Raji (cell line): ENCODE results near the gene DNMT3B.

Source experiments
- POLR2A ChIP-seq: IDR thresholded peaks from 2 replicates; pipeline ENCODE4 v1.6.1; 2011; ENCODE audit warnings: low read depth, low read length, control low read depth; ENCODE audit not compliant: insufficient read depth

DNMT3B gene

DNA sequence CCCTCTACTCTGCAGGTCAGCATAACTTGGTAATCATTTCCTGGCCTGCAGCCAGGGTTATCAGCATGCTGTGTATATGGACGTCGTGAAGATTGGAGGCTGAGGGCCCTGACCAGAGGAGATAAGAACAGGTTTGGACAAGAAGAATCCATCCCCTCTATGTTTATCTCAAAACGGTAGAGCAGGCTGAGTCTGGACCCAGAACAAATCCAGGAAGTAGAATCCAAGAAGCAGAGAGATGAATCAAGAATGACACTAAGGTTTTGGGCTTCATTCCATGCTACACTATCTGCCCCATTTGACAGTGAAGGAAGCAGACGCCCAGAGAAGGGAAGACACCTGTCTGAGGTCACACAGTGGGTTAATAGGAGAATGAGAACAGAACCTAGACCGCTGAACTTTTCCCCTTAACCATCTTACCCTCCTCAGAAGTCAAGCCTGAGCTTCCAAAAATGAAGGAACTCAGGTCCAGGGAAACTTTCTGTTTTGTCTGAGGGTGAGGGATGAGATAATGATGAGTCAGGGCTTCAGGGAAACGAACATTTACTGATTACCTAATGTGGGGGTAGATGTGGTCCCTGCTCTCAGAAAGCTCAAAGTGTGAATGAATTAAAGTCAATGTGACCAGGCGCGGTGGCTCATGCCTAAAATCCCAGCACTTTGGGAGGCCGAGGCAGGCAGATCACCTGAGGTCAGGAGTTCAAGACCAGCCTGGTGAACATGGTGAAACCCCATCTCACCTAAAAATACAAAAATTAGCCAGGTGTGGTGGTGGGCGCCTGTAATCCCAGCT is 9.5 kb upstream of the DNMT3B start:
- no peak for TF ChIP-seq POLR2A

DNA sequence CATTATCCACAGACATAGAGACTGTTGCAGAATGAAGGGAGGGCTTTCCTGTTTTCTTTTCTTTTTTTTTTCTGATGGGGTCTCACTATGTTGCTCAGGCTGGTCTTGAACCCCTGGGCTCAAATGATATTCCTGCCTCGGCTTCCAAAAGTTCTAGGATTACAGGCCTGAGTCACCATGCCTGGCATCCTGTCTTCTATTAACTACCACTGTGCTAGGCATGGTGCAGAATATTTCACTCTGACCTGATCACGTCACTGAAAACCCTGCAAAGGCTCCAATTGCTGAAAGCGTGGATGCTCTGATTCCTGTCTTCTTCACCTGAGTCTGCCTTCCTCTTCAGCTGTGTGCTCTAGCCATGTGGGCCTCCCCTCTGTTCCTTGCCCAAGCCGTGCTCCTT is 8.5 kb upstream of the DNMT3B start:
- TF ChIP-seq POLR2A, result no peak

DNA sequence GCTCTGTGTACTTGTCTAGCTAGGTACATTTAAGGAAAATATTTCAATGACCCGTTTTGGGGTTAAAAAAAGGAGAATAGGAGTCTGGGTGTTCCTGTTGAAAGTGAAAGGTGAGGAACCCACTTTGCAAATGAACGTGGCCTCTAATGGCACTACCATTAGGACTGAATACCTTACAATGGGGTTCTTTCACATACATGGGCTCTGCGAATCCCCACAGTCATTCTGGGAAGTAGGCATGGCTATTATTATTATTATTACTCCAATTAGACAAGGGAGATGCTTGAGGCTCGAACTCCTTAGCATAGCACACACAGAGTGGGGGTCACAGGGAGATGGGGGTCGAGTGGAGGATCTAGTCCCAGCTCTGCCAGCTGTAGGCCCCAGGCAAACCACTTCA is 6.0 kb upstream of the DNMT3B start:
- TF ChIP-seq POLR2A, result no peak

DNA sequence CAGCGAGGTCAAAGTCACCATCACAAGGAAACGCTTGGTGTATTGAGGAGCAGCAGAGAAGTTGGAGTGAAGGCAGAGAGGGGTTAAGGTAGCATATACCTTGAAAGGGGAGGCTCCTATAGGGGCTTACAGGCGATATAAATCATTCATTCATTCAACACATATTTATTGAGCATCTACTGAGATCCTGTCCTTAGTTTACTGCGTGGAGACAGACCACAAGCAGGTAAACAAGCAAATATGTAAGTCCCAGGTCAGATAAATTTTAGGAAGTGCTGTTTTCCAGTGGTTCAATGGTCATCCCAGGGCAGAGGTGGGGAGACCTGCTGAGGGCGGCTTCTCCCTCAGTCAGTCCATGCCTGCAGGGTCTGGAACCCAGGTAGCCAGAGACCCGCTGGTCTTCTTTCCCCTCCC is 761 bp upstream of the DNMT3B start:
- TF ChIP-seq POLR2A, result no peak

DNA sequence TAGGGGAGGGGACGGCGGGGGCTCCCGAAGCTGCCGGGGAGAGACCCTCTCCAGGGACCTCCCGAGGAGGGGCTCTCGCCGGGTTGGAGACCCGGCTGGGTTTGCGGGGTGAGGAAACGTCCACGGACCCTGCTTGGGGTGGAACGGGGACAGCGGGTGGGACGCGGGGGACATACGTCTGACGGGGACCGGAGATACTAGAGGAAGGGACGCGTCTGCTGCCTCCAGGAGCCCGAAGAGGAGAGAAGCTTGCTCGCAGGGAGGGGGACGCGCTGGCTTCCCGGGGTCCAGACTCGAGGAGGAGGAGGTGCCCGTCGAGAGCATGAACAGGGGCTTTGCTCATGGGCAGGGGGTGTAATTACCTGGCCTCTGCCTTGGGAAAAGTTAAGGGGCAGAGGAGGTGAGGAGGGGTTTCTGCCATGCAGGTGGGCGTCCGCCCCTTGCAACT is 593 bp downstream of the DNMT3B start:
- TF ChIP-seq POLR2A, result no peak

DNA sequence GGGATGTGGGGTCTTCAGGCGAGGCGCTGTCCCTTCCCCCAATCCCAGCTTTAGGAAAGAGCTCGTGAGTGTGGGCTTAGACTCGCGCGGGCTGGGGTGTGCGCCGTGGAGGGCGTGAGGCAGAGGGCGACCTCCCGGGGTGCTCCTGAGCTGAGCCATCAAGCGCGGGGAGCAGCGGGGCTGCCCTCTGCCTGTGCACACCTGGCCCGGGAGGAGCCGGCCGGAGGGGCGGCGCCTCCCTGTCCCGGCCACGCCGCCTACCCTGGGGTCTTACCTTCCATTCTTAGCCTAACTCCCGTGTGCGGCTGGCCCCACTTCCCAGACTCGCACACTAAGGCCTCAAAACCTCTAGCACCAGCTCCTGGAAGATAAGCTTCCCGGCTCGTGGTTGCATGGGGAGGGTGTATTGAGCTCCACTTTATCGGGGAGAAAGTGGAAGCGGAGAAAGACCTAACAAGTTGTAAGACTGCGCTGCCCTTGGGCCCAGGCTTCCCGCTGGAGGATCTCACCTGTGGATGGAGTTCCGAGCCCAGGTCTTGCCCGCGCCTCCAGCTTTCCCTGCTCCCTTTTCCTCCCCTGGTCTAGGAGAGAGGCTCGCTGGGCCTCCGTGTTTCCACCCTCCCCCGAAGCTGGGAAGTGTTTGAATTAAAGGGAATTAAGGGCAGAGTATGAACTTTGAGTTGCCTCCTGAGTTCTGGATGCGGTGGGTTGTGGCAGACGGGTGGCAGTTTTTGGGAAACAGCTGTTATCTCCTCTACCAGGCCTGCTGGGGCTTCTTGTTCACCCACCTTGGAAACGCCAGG is 1.2 kb downstream of the DNMT3B start:
- TF ChIP-seq POLR2A, result no peak

DNA sequence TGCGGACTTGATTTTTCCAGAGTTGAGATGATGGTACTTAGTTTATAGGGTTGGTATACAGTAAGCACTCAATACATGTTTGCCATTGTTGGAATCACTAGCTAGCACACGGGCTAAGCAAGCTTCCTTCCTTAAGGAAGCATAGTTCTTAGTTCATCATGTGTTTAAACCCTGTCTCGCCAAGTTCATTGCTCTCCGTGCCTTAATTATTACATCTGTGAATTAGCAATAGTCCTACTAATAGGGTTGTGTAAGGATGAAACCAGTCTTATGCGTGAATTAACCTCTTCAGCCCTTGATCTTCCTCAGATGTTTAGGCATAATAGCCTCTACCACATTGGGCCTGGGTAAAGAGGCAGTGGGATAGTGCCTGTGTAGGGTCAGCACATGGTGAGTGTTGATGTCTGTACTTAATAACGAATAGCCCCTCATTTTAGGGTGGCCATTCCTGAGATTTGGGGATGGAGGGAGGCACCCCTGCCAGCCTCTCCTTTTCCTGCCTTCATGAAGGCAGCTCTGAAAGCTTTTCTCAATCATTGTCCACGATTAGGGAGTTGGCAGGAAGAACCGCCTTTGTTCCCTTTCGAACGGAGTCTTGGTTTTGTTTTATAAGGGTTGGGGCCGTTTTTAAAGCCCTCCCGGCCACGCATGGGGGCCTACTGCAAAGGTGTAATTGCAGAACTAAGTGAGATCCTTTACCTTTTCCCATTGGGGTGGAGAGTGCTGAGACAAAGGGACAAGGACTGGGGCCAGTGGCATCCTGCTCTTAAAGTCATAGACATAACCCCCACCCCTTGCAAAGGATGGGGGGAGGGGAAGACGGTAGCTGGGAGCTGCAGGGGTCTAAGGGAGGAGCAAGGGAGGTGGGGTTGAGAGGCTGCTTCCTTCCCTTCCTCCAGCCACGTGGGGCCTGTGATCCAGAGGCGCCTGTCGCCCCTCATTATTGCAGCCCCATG is 2.1 kb downstream of the DNMT3B start:
- no peak for TF ChIP-seq POLR2A

DNA sequence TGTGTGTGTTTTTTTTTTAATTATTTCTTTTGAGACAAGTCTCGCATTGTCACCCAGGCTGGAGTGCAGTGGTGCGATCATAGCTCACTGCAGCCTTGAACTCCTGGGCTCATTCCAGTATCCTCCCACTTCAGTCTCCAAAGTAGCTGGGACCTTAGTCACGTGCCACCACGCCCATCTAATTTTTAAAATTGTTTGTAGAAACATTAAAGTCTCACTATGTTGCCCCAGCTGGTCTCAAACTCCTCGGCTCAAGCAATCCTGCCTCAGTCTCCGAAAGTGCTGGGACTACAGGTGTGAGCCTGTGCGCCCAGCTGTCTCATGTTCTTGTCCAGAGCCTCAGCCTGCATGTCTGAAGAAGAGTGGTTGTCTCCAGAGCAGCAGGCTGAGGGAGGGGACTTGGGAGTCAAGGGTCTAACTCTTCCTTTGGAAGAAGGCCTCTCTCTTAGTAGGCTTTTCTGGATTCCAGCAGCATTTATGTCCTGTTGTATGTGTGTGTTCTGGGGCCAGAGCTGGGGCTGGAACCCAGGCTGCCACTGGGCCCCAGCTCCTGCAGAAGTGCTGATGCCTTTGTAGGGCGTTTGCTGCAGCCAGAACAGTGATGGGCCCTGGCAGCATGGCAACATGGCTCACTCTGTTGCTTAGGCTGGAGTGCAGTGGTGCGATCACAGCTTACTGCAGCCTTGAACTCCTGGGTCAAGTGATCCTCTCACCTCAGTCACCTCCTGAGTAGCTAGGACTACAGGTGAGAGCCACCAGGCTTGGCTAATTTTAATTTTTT is 5.4 kb downstream of the DNMT3B start:
- TF ChIP-seq POLR2A, result no peak

DNA sequence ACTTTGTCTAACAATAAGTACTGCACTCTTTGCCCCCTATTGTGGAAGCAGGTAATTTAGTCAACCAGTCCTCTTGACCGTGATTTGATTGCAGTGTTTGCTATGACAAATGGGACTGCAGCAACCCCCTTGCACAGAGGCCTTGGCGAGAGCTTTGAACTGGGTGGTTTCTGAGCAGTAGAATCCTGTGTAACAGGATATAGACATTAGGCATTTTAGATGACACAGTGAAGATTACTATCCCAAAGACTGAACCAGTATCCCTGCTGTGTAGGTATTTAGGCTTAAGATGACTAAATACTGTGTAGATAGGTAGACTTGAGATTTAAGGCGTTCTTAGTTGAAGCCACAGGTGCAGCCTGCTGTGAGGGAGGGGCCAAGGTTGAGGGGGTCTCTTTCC is 9.9 kb downstream of the DNMT3B start:
- TF ChIP-seq POLR2A, result no peak

DNA sequence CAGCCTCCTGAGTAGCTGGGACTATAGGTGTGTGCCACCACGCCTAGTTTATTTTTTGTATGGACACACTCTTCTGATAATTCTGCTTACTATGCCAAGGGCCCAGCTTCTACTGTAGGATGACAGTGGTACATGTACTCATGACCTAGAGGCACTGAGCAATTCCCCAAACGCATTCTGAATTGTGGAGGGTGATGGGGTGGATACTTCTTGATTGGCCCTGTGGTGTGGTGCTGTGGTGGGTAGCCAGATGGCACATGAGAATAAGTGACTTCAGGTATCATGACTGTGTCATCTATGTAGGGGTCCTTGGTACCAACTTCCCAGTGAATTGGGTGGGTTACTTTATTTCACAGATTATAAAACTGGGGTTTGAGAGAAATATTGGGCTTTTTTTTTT is 11.0 kb downstream of the DNMT3B start:
- TF ChIP-seq POLR2A, result no peak

DNA sequence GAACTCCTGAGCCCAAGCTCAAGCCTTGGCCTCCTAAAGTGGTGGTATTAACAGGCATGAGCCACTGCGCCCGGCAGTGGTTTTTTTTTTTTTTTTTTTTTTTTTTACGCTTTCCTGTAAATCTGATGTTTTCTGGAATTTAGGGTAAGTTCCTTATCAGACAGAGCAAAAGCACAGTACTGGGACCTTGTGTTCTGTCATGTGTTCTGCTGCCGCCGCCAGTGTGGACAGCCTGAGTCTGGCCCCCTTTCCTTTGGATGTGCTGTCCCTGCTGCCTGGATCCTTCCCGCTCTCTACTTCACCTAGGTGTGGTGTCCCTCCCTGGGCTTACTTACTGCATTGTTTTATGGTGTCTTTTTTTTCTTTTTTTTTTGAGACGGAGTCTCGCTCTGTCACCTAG is 11.7 kb downstream of the DNMT3B start:
- no peak for TF ChIP-seq POLR2A

DNA sequence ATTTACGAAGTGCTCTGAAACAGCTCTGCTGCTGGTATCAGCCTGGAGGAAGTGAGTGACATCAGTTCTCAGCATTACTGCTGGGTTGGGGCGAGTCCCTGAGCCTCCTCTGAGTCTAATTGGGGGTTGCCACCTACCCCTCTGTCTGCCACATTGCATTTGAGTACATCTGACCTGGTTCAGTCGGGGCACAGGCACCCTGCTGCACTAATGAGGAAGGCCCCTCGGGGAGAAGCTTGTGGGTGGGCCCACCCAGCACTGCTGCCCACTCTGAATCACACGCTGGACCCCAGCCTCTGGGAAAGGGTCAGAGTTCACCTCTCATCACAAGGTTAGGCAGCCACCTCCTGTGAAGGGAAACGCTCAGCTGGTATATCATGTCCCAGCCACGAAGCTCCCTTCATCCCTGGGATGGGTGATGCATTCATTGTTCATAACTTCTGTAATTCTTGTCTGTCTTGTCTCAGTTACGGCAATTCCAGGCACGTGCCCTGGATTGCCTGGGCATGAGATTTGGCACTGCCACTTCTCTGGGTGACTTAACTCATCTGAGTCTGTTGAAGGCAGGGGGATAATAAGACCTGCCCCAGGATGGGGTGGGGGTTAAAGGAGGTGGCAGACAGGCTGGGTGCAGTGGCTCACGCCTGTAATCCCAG is 13.3 kb downstream of the DNMT3B start:
- TF ChIP-seq POLR2A, result no peak

DNA sequence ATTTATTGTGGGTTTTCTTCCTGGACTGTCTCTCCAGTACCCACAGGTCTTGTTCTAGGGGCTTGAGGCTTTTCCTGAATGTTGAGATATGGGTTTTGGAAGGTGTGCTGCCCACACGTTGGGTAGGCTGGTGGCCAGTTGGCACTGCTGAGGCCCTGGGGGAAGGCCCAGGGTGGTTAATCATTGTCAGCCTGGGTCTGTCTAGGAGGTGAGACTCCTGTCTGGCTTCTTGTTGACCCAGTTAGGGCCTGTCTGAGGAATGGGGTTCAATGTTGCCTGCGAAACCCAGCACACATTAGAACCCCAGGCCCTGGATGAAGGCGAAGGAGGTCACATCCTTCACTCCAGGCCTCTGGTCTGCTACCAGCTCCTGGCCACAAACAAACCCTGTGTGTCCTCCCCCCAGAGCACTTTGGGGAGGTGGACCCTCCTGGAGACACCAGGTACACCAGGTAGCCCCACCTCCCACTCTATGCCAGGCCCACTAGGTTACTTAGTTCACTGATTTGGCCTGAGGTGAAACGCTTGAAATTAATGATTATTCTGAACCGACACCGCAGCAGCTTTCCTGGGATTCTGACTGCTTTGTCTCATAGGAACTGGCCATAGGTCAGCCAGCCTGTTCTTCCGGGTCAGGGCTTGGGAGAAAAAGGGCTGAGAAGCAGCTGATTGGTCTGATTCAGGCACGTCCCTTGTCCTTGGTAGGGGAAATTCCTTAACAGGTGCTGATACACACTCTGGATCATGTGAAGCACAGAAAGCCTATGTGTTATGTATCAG is 15.2 kb downstream of the DNMT3B start:
- no peak for TF ChIP-seq POLR2A
